IMR-90 (cell line): ENCODE data around the gene OR5F1. TPM values are rescaled to one million over a fixed set of nuclear protein-coding genes. Genes with fewer than 3 reads are reported as not detected.

Source experiments
- ATAC-seq: fragments of 200-7000 bp; cut with Tn5 transposase; 2 replicates; pipeline ENCODE4 v1.9.1; 2020; ENCODE audit warnings: low read depth, mild to moderate bottlenecking, moderate library complexity
- BruUV-seq: library from RNA; stranded (reverse); fragments of 400-500 nt; replicated peaks from 2 replicates; lab custom pipeline; 2021; lab: Mats Ljungman, UMichigan
- CTCF ChIA-PET: fragments of 300-600 bp; formaldehyde crosslinking; extraction: SDS; loops from one replicate; lab custom pipeline; 2021; ENCODE audit warnings: antibody characterized with exemption; lab: Yijun Ruan, JAX
- POLR2A ChIA-PET: fragments of 300-600 bp; sonication (Branson Sonifier 250); formaldehyde crosslinking; loops from one replicate; lab custom pipeline; 2022; ENCODE audit warnings: antibody characterized with exemption; ENCODE audit not compliant: unreplicated experiment; lab: Charles Lee
- DNase-seq: peaks from one replicate; pipeline ENCODE4 v3.0.0; 2013
- H2AFZ ChIP-seq: replicated peaks from 2 replicates; pipeline ENCODE3; 2013; ENCODE audit warnings: low read length, mild to moderate bottlenecking; ENCODE audit not compliant: poor library complexity
- H2AK5ac ChIP-seq: 2 replicates; pipeline ENCODE4 v1.6.1; 2013; ENCODE audit warnings: low read depth, low read length, inconsistent platforms
- H2AK9ac ChIP-seq: replicated peaks from 2 replicates; pipeline ENCODE3; 2013; ENCODE audit warnings: mild to moderate bottlenecking, low read depth, low read length, moderate library complexity; ENCODE audit not compliant: poor library complexity
- H2BK120ac ChIP-seq: 2 replicates; pipeline ENCODE4 v1.6.1; 2013; ENCODE audit warnings: low read depth, low read length, inconsistent platforms
- H2BK15ac ChIP-seq: 3 replicates; pipeline ENCODE4 v1.6.1; 2013; ENCODE audit warnings: low read depth, low read length, inconsistent platforms
- H2BK20ac ChIP-seq: 2 replicates; pipeline ENCODE4 v1.6.1; 2013; ENCODE audit warnings: low read depth, mild to moderate bottlenecking, inconsistent platforms, low read length, moderate library complexity
- H2BK5ac ChIP-seq: 2 replicates; pipeline ENCODE4 v1.6.1; 2013; ENCODE audit warnings: mild to moderate bottlenecking, low read depth, low read length, inconsistent platforms; ENCODE audit not compliant: poor library complexity, severe bottlenecking
- H3K14ac ChIP-seq: replicated peaks from 2 replicates; pipeline ENCODE4 v1.6.1; 2013; ENCODE audit warnings: low read depth, low read length, inconsistent platforms
- H3K18ac ChIP-seq: 2 replicates; pipeline ENCODE4 v1.6.1; 2013; ENCODE audit warnings: low read depth, low read length, control low read depth
- H3K23ac ChIP-seq: 2 replicates; pipeline ENCODE4 v1.6.1; 2013; ENCODE audit warnings: low read depth, low read length, inconsistent platforms
- H3K27ac ChIP-seq: 2 replicates; pipeline ENCODE4 v1.5.1; 2013; ENCODE audit warnings: mild to moderate bottlenecking, control low read depth, low read length; ENCODE audit not compliant: insufficient read depth
- H3K27me3 ChIP-seq: 2 replicates; pipeline ENCODE4 v1.6.1; 2013; ENCODE audit warnings: low read length; ENCODE audit not compliant: control insufficient read depth, insufficient read depth
- H3K36me3 ChIP-seq: 2 replicates; pipeline ENCODE4 v1.6.1; 2013; ENCODE audit warnings: low read length, mixed read lengths; ENCODE audit not compliant: control insufficient read depth, insufficient read depth
- H3K4ac ChIP-seq: 2 replicates; pipeline ENCODE4 v1.6.1; 2013; ENCODE audit warnings: low read depth, low read length, inconsistent platforms
- H3K4me1 ChIP-seq: 2 replicates; pipeline ENCODE4 v1.6.1; 2013; ENCODE audit warnings: low read length, mixed read lengths; ENCODE audit not compliant: control insufficient read depth, insufficient read depth
- H3K4me2 ChIP-seq: 2 replicates; pipeline ENCODE4 v1.6.1; 2013; ENCODE audit warnings: low read depth, mild to moderate bottlenecking, control low read depth, low read length, moderate library complexity
- H3K4me3 ChIP-seq: 2 replicates; pipeline ENCODE4 v1.5.1; 2013; ENCODE audit warnings: low read depth, mild to moderate bottlenecking, control low read depth, low read length, moderate library complexity; ENCODE audit not compliant: insufficient read depth
- H3K56ac ChIP-seq: 2 replicates; pipeline ENCODE4 v1.6.1; 2013; ENCODE audit warnings: low read length, inconsistent platforms; ENCODE audit not compliant: insufficient read depth; ENCODE audit errors: extremely low read depth
- H3K79me1 ChIP-seq, 2 experiments: 2 replicates each; pipeline ENCODE4 v1.6.1; 2013; ENCODE audit warnings: low read length in 2 of 2, inconsistent platforms in 1 of 2, low read depth in 1 of 2
- H3K9ac ChIP-seq: 2 replicates; pipeline ENCODE4 v1.6.1; 2013; ENCODE audit warnings: low read depth, low read length, control low read depth
- H3K9me1 ChIP-seq: 2 replicates; pipeline ENCODE4 v1.6.1; 2013; ENCODE audit warnings: low read length, inconsistent platforms; ENCODE audit not compliant: insufficient read depth
- H3K9me3 ChIP-seq: 2 replicates; pipeline ENCODE4 v1.6.1; 2013; ENCODE audit warnings: low read length; ENCODE audit not compliant: control insufficient read depth, insufficient read depth
- H4K20me1 ChIP-seq: 2 replicates; pipeline ENCODE4 v1.6.1; 2013; ENCODE audit warnings: low read length, inconsistent platforms; ENCODE audit not compliant: insufficient read depth
- H4K5ac ChIP-seq: 2 replicates; pipeline ENCODE4 v1.6.1; 2013; ENCODE audit warnings: mild to moderate bottlenecking, low read depth, low read length, control low read depth
- H4K8ac ChIP-seq, 2 experiments: 2 replicates each; pipeline ENCODE4 v1.6.1; 2013; ENCODE audit warnings: low read depth in 2 of 2, low read length in 2 of 2, control low read depth in 1 of 2, inconsistent platforms in 1 of 2
- H4K91ac ChIP-seq: 2 replicates; pipeline ENCODE4 v1.6.1; 2013; ENCODE audit warnings: low read depth, low read length, inconsistent platforms; ENCODE audit not compliant: insufficient read depth
- CEBPB ChIP-seq: IDR thresholded peaks from 2 replicates; pipeline ENCODE4 v1.6.1; 2012; ENCODE audit warnings: low read depth, low read length, improper control_type of control experiment
- FOS ChIP-seq: fragments of 150-350 bp; IDR thresholded peaks from 2 replicates; pipeline ENCODE4 v1.6.1; 2016; ENCODE audit warnings: low read depth, low read length
- MAFK ChIP-seq: IDR thresholded peaks from 2 replicates; pipeline ENCODE4 v1.6.1; 2012; ENCODE audit warnings: low read depth, low read length, improper control_type of control experiment
- NFE2L2 ChIP-seq: fragments of 150-350 bp; IDR thresholded peaks from 2 replicates; pipeline ENCODE4 v1.6.1; 2016; ENCODE audit warnings: low read depth, mild to moderate bottlenecking, low read length
- RCOR1 ChIP-seq: IDR thresholded peaks from 2 replicates; pipeline ENCODE4 v1.6.1; 2012; ENCODE audit warnings: mild to moderate bottlenecking, low read length, improper control_type of control experiment; ENCODE audit not compliant: insufficient replicate concordance
- RFX5 ChIP-seq: IDR thresholded peaks from 2 replicates; pipeline ENCODE4 v1.8.0; 2012; ENCODE audit warnings: low read depth, mild to moderate bottlenecking, low read length, moderate library complexity
- SMC3 ChIP-seq: fragments of 150-350 bp; IDR thresholded peaks from 2 replicates; pipeline ENCODE4 v1.6.1; 2016; ENCODE audit warnings: low read depth, mild to moderate bottlenecking, antibody characterized with exemption, low read length, moderate library complexity
- USF2 ChIP-seq: fragments of 150-350 bp; IDR thresholded peaks from 2 replicates; pipeline ENCODE4 v1.6.1; 2017; ENCODE audit warnings: mild to moderate bottlenecking, antibody characterized with exemption, low read length, low read depth
- WGBS, 2 experiments: methylation state at CpG; one replicate each; pipeline versions ENCODE4 v1.1.5 to v1.1.7; 2013; ENCODE audit warnings: missing lambda C conversion rate in 2 of 2; ENCODE audit not compliant: insufficient read length in 1 of 2; ENCODE audit errors: extremely low coverage in 2 of 2; 5-methylcytosine and 5-hydroxymethylcytosine counted together
- dilution Hi-C: fragments of 300-500 bp; cut with HindIII; formaldehyde crosslinking; loops from one replicate; pipeline ENCODE4 v1.14.3; 2018; ENCODE audit warnings: low sequenced_read_pairs; ENCODE audit not compliant: unreplicated experiment
- in situ Hi-C: fragments of 300-500 bp; cut with MboI; formaldehyde crosslinking; loops from 3 replicates; pipeline ENCODE4 v1.14.3; 2019; ENCODE audit warnings: low sequenced_read_pairs, inconsistent platforms, mixed read lengths
- intact Hi-C: fragments of 100-400 bp; cut with micrococcal nuclease; formaldehyde crosslinking; loops from 2 replicates; pipeline ENCODE4 v1.10.0; 2022
- polyA plus RNA-seq, 3 experiments: library from polyadenylated mRNA; depleted of rRNA; stranded (reverse); fragments of >200 nt; gene quantifications; 2 replicates each; pipeline ENCODE4 v1.2.3, GENCODE V29; 2012; ENCODE audit warnings: low replicate concordance in 1 of 3
- total RNA-seq: library from RNA; depleted of rRNA; stranded (reverse); fragments of >200 nt; gene quantifications from 2 replicates; pipeline ENCODE4 v1.2.3, GENCODE V29; 2012; rRNA removed

OR5F1 gene
- total and polyA plus RNA-seq, 2 of the 4 experiments (the other 2 are of a cell fraction), result not detected

- Histone ChIP-seq H3K4me2 (no peak overlapping the region), H3K14ac (no peak overlapping the region), H3K4me1 (no peaks in the 10 kb centered on the region), H3K79me1 (no peaks in the 10 kb centered on the region), H3K9ac (no peak overlapping the region), H3K9me1 (no peaks in the 10 kb centered on the region), H3K4me3 (no peak overlapping the region), H3K27ac (no peak overlapping the region), H4K20me1 (no peaks in the 10 kb centered on the region), H2BK5ac (no peak overlapping the region), H3K27me3 (no peaks in the 10 kb centered on the region), H4K8ac (no peak overlapping the region), H2BK20ac (no peak overlapping the region), H2AK5ac (no peak overlapping the region), H2AFZ (no peak overlapping the region), H4K91ac (no peak overlapping the region), H3K4ac (no peak overlapping the region), H3K56ac (no peak overlapping the region), H2AK9ac (no peak overlapping the region), H3K9me3 (peaks cover 8% of the 10 kb centered on the region), H2BK120ac (no peak overlapping the region), H3K36me3 (no peaks in the 10 kb centered on the region), H2BK15ac (no peak overlapping the region), H3K23ac (no peak overlapping the region), H4K5ac (no peak overlapping the region), H3K18ac (no peak overlapping the region)
- no TSS peak for BruUV-seq
- dilution Hi-C loops (no loop called here), in situ Hi-C loops (no loop called here), intact Hi-C loops (no loop called here)
- POLR2A ChIA-PET, result no interaction called here
- TF ChIP-seq NFE2L2 (no peak), FOS (no peak), USF2 (no peak), RCOR1 (no peak), RFX5 (no peak), MAFK (no peak), SMC3 (no peak), CEBPB (no peak)
- WGBS, 2 experiments, result no CpG with 5 or more reads among the region's 4 CpGs
- no peak for DNase-seq
- ATAC-seq, result no peak
- CTCF ChIA-PET, result no interaction called here
These were observed 45.1 kb downstream of the OR5F1 start for GRCh38 chr11:55949330-55949729.

Other genes starting within 250 kb of the OR5F1 start
- not detected in 2 replicates for gene OR5D13, start 221.2 kb downstream of the OR5F1 start, total RNA-seq
- gene OR5D13, start 221.2 kb downstream of the OR5F1 start, polyA plus RNA-seq (2012; rRNA removed), result not detected in 2 replicates
- gene OR5D14, start 199.1 kb downstream of the OR5F1 start, total RNA-seq, result not detected in 2 replicates
- not detected in 2 replicates for gene OR5D14, start 199.1 kb downstream of the OR5F1 start, polyA plus RNA-seq (2012; rRNA removed)
- gene OR5L1, start 183.3 kb downstream of the OR5F1 start, total RNA-seq, result not detected in 2 replicates
- gene OR5L1, start 183.3 kb downstream of the OR5F1 start, polyA plus RNA-seq (2012; rRNA removed), result not detected in 2 replicates
- gene OR5D18, start 175.0 kb downstream of the OR5F1 start, total RNA-seq, result not detected in 2 replicates
- gene OR5D18, start 175.0 kb downstream of the OR5F1 start, polyA plus RNA-seq (2012; rRNA removed), result not detected in 2 replicates
- gene OR5L2, start 167.4 kb downstream of the OR5F1 start, total RNA-seq, result not detected in 2 replicates
- gene OR5L2, start 167.4 kb downstream of the OR5F1 start, polyA plus RNA-seq (2012; rRNA removed), result not detected in 2 replicates
- gene OR5D16, start 155.9 kb downstream of the OR5F1 start, total RNA-seq, result not detected in 2 replicates
- gene OR5D16, start 155.9 kb downstream of the OR5F1 start, polyA plus RNA-seq (2012; rRNA removed), result not detected in 2 replicates
- not detected in 2 replicates for gene TRIM51, start 111.3 kb downstream of the OR5F1 start, total RNA-seq
- not detected in 2 replicates for gene TRIM51, start 111.3 kb downstream of the OR5F1 start, polyA plus RNA-seq (2012; rRNA removed)
- not detected in 2 replicates for gene OR5W2, start 80.0 kb downstream of the OR5F1 start, total RNA-seq
- gene OR5W2, start 80.0 kb downstream of the OR5F1 start, polyA plus RNA-seq (2012; rRNA removed), result not detected in 2 replicates
- gene OR5I1, start 58.2 kb downstream of the OR5F1 start, total RNA-seq, result not detected in 2 replicates
- gene OR5I1, start 58.2 kb downstream of the OR5F1 start, polyA plus RNA-seq (2012; rRNA removed), result not detected in 2 replicates
- not detected in 2 replicates for gene OR10AG1, start 24.7 kb downstream of the OR5F1 start, total RNA-seq
- not detected in 2 replicates for gene OR10AG1, start 24.7 kb downstream of the OR5F1 start, polyA plus RNA-seq (2012; rRNA removed)
- not detected in 2 replicates for gene OR5AS1, start 33.0 kb upstream of the OR5F1 start, total RNA-seq
- gene OR5AS1, start 33.0 kb upstream of the OR5F1 start, polyA plus RNA-seq (2012; rRNA removed), result not detected in 2 replicates
- not detected in 2 replicates for gene OR8I2, start 98.7 kb upstream of the OR5F1 start, total RNA-seq
- not detected in 2 replicates for gene OR8I2, start 98.7 kb upstream of the OR5F1 start, polyA plus RNA-seq (2012; rRNA removed)
- not detected in 2 replicates for gene OR8H2, start 109.1 kb upstream of the OR5F1 start, total RNA-seq
- gene OR8H2, start 109.1 kb upstream of the OR5F1 start, polyA plus RNA-seq (2012; rRNA removed), result not detected in 2 replicates
- not detected in 2 replicates for gene OR8H3, start 127.7 kb upstream of the OR5F1 start, total RNA-seq
- not detected in 2 replicates for gene OR8H3, start 127.7 kb upstream of the OR5F1 start, polyA plus RNA-seq (2012; rRNA removed)
- not detected in 2 replicates for gene OR8J3, start 145.6 kb upstream of the OR5F1 start, total RNA-seq
- not detected in 2 replicates for gene OR8J3, start 145.6 kb upstream of the OR5F1 start, polyA plus RNA-seq (2012; rRNA removed)
- gene OR8K5, start 165.7 kb upstream of the OR5F1 start, total RNA-seq, result not detected in 2 replicates
- gene OR8K5, start 165.7 kb upstream of the OR5F1 start, polyA plus RNA-seq (2012; rRNA removed), result not detected in 2 replicates
- gene OR5J2, start 182.0 kb upstream of the OR5F1 start, total RNA-seq, result not detected in 2 replicates
- gene OR5J2, start 182.0 kb upstream of the OR5F1 start, polyA plus RNA-seq (2012; rRNA removed), result not detected in 2 replicates
- gene OR5T2, start 239.6 kb upstream of the OR5F1 start, total RNA-seq, result not detected in 2 replicates
- gene OR5T2, start 239.6 kb upstream of the OR5F1 start, polyA plus RNA-seq (2012; rRNA removed), result not detected in 2 replicates